GM23338 (cell line): ENCODE data around the gene CD82. TPM values are rescaled to one million over a fixed set of nuclear protein-coding genes. Genes with fewer than 3 reads are reported as not detected.

ENCODE experiments used
- ATAC-seq: fragments of 200-7000 bp; cut with Tn5 transposase; 3 replicates; pipeline ENCODE4 v1.9.1; 2020
- DNase-seq: peaks from one replicate; pipeline ENCODE4 v3.0.0-alpha.2; 2015; ENCODE audit warnings: low spot score
- H2AFZ ChIP-seq: fragments of 200-600 bp; sonication (generic); 2 replicates; pipeline ENCODE4 v1.8.0; 2016; ENCODE audit warnings: antibody characterized with exemption, mild to moderate bottlenecking, moderate library complexity
- H3F3A ChIP-seq: fragments of 200-600 bp; sonication (generic); replicated peaks from 2 replicates; pipeline ENCODE4 v1.8.0; 2017; ENCODE audit warnings: antibody characterized with exemption, mixed run types, low read depth
- H3K27ac ChIP-seq: fragments of 200-600 bp; sonication (generic); 2 replicates; pipeline ENCODE4 v1.6.1; 2016; ENCODE audit warnings: low read depth
- H3K27me3 ChIP-seq: fragments of 200-600 bp; sonication (generic); 2 replicates; pipeline ENCODE4 v1.8.0; 2016; ENCODE audit warnings: mild to moderate bottlenecking, mixed run types, moderate library complexity; ENCODE audit not compliant: insufficient read depth
- H3K36me3 ChIP-seq: fragments of 200-600 bp; sonication (generic); 2 replicates; pipeline ENCODE4 v1.8.0; 2016; ENCODE audit warnings: mild to moderate bottlenecking; ENCODE audit not compliant: insufficient read depth
- H3K4me1 ChIP-seq: fragments of 200-600 bp; sonication (generic); 2 replicates; pipeline ENCODE4 v1.8.0; 2016; ENCODE audit warnings: mild to moderate bottlenecking, moderate library complexity; ENCODE audit not compliant: insufficient read depth
- H3K4me2 ChIP-seq: fragments of 200-600 bp; sonication (generic); 2 replicates; pipeline ENCODE4 v1.7.1; 2017; ENCODE audit warnings: mixed run types
- H3K4me3 ChIP-seq: fragments of 200-600 bp; sonication (generic); 2 replicates; pipeline ENCODE4 v1.6.1; 2016; ENCODE audit warnings: mixed run types
- H3K79me2 ChIP-seq: fragments of 200-600 bp; sonication (generic); replicated peaks from 2 replicates; pipeline ENCODE4 v1.8.0; 2017; ENCODE audit warnings: mild to moderate bottlenecking; ENCODE audit not compliant: insufficient read depth
- H3K9me2 ChIP-seq: fragments of 200-600 bp; sonication (generic); 2 replicates; pipeline ENCODE4 v1.8.0; 2017; ENCODE audit not compliant: insufficient read depth
- H4K20me1 ChIP-seq: fragments of 200-600 bp; sonication (generic); replicated peaks from 2 replicates; pipeline ENCODE4 v1.8.0; 2017; ENCODE audit warnings: mild to moderate bottlenecking; ENCODE audit not compliant: insufficient read depth
- H3K27ac Mint-ChIP-seq: 2 replicates; pipeline ENCODE4 v1.8.0; 2020; ENCODE audit warnings: inconsistent platforms, mild to moderate bottlenecking, moderate library complexity, mixed read lengths
- H3K27me3 Mint-ChIP-seq: 3 replicates; pipeline ENCODE4 v1.8.0; 2022; ENCODE audit warnings: low read depth, mild to moderate bottlenecking, moderate library complexity, mixed read lengths, inconsistent platforms; ENCODE audit not compliant: insufficient read depth, poor library complexity
- H3K36me3 Mint-ChIP-seq: 3 replicates; pipeline ENCODE4 v1.8.0; 2021; ENCODE audit warnings: low read depth, mild to moderate bottlenecking, inconsistent platforms, moderate library complexity, mixed read lengths
- H3K4me1 Mint-ChIP-seq: 3 replicates; pipeline ENCODE4 v1.8.0; 2020; ENCODE audit warnings: mild to moderate bottlenecking, inconsistent platforms, mixed read lengths
- H3K4me3 Mint-ChIP-seq: 3 replicates; pipeline ENCODE4 v1.8.0; 2021; ENCODE audit warnings: moderate library complexity, mild to moderate bottlenecking, inconsistent platforms, mixed read lengths
- H3K9me3 Mint-ChIP-seq: 3 replicates; pipeline ENCODE4 v1.8.0; 2020; ENCODE audit warnings: moderate library complexity, mild to moderate bottlenecking, inconsistent platforms, mixed read lengths
- CREB1 ChIP-seq: fragments of 250-450 bp; sonication (Bioruptor Pico); IDR thresholded peaks from 2 replicates; pipeline ENCODE4 v1.5.0; 2020; ENCODE audit warnings: low read depth, mild to moderate bottlenecking, moderate library complexity
- CTCF ChIP-seq, 2 experiments: fragments of 200-600 bp in 1 of 2; sonication (generic) in 1 of 2; conservative IDR thresholded peaks; 2 replicates each; pipeline versions ENCODE4 v1.5.1 to v1.6.1; 2016 to 2017; ENCODE audit warnings: antibody characterized with exemption in 2 of 2, low read depth in 2 of 2, mild to moderate bottlenecking in 2 of 2, moderate library complexity in 1 of 2
- ETS1 ChIP-seq: IDR thresholded peaks from 2 replicates; pipeline ENCODE4 v1.6.1; 2016; ENCODE audit warnings: antibody characterized with exemption
- EZH2 ChIP-seq: fragments of 200-600 bp; sonication (generic); IDR thresholded peaks from one replicate; pipeline ENCODE4 v1.8.0; 2017; ENCODE audit warnings: antibody characterized with exemption, mild to moderate bottlenecking, low read depth; ENCODE audit not compliant: unreplicated experiment
- EZH2phosphoT487 ChIP-seq: fragments of 200-600 bp; sonication (generic); IDR thresholded peaks from one replicate; pipeline ENCODE4 v1.8.1; 2018; ENCODE audit warnings: antibody characterized with exemption; ENCODE audit not compliant: unreplicated experiment
- JUNB ChIP-seq: IDR thresholded peaks from one replicate; pipeline ENCODE4 v1.6.1; 2016; ENCODE audit warnings: antibody characterized with exemption; ENCODE audit not compliant: unreplicated experiment
- NANOG ChIP-seq: IDR thresholded peaks from 2 replicates; pipeline ENCODE4 v1.6.1; 2016; ENCODE audit warnings: antibody characterized with exemption, borderline replicate concordance
- POLR2AphosphoS5 ChIP-seq: IDR thresholded peaks from 2 replicates; pipeline ENCODE4 v1.6.1; 2016; ENCODE audit warnings: antibody characterized with exemption, low read depth
- REST ChIP-seq: IDR thresholded peaks from one replicate; pipeline ENCODE4 v1.6.1; 2018; ENCODE audit warnings: antibody characterized with exemption; ENCODE audit not compliant: unreplicated experiment
- STAT1 ChIP-seq: IDR thresholded peaks from one replicate; pipeline ENCODE4 v1.6.1; 2016; ENCODE audit warnings: antibody characterized with exemption; ENCODE audit not compliant: unreplicated experiment
- ZNF114 ChIP-seq: fragments of 250-450 bp; sonication (Bioruptor Pico); IDR thresholded peaks from 2 replicates; pipeline ENCODE4 v1.5.0; 2020; ENCODE audit warnings: mild to moderate bottlenecking, moderate library complexity
- ZNF331 ChIP-seq: fragments of 250-450 bp; sonication (Bioruptor Pico); IDR thresholded peaks from 2 replicates; pipeline ENCODE4 v1.5.0; 2020; ENCODE audit warnings: low read depth, mild to moderate bottlenecking, moderate library complexity
- ZNF462 ChIP-seq: fragments of 250-450 bp; sonication (Bioruptor Pico); IDR thresholded peaks from 2 replicates; pipeline ENCODE4 v1.5.0; 2020; ENCODE audit warnings: mild to moderate bottlenecking, moderate library complexity
- polyA plus RNA-seq: library from polyadenylated mRNA; unstranded; fragments of >200 nt; fragmentation: Nextera tagmentation; extraction: Ambion mirVana; gene quantifications from 2 replicates; pipeline ENCODE4 v1.2.1, GENCODE V29; 2016
- total RNA-seq: library from RNA; depleted of rRNA; stranded (reverse); fragments of >200 nt; shearing (Covaris generic); gene quantifications from 2 replicates; pipeline ENCODE4 v1.2.3, GENCODE V29; 2014

CD82 gene
- total and polyA plus RNA-seq, 2 experiments from 2014 or later: 4.4 to 4.9 TPM

GRCh38 chr11:44522294-44522693 lies 43.2 kb upstream of the CD82 start:
- Histone ChIP-seq H3K79me2 (no peaks in the 10 kb centered on the region), H3K27me3 (no peaks in the 10 kb centered on the region), H3K4me3 (no peak overlapping the region), H4K20me1 (no peaks in the 10 kb centered on the region), H2AFZ (no peak overlapping the region), H3K27ac (no peak overlapping the region), H3F3A (no peaks in the 10 kb centered on the region), H3K9me2 (no peaks in the 10 kb centered on the region), H3K4me2 (no peak overlapping the region), H3K4me1 (peaks cover 4% of the 10 kb centered on the region; the same call in 1 of the 2 replicates), H3K36me3 (no peaks in the 10 kb centered on the region)
- no peak overlapping the region for H3K4me3 Mint-ChIP-seq
- no peak for ATAC-seq
- no peak overlapping the region for H3K27ac Mint-ChIP-seq
- DNase-seq: no peak
- H3K27me3 Mint-ChIP-seq: peaks cover 13% of the 10 kb centered on the region
- H3K9me3 Mint-ChIP-seq: no peaks in the 10 kb centered on the region
- H3K36me3 Mint-ChIP-seq: no peaks in the 10 kb centered on the region; the same call in 2 of the 3 replicates
- peaks cover 16% of the 10 kb centered on the region for H3K4me1 Mint-ChIP-seq
- TF ChIP-seq ZNF114 (CRISPR knock-in tag) (no peak), EZH2phosphoT487 (no peak), POLR2AphosphoS5 (no peak), REST (no peak), STAT1 (no peak), ZNF331 (CRISPR knock-in tag) (no peak), ETS1 (no peak), CTCF (conservative IDR thresholded peaks at IDR 0.05; ENCODE audit: low read depth in 2 of 2) (no peak), NANOG (no peak), EZH2 (no peak), ZNF462 (CRISPR knock-in tag) (no peak), CREB1 (CRISPR knock-in tag) (no peak), JUNB (no peak)
